Panc1 (cell line): Measurements from ENCODE around the gene MDH1. TPM values are rescaled to one million over a fixed set of nuclear protein-coding genes. Genes with fewer than 3 reads are reported as not detected.

Experiments used
- ATAC-seq: fragments of 200-7000 bp; cut with Tn5 transposase; 2 replicates; pipeline ENCODE4 v1.9.1; 2020; ENCODE audit warnings: mild to moderate bottlenecking, moderate library complexity
- BruUV-seq: library from RNA; stranded (reverse); fragments of 400-500 nt; replicated peaks from 2 replicates; lab custom pipeline; 2021; lab: Mats Ljungman, UMichigan
- CTCF ChIA-PET: fragments of 300-600 bp; sonication (Branson Sonifier 250); formaldehyde crosslinking; loops from one replicate; lab custom pipeline; 2022; ENCODE audit warnings: antibody characterized with exemption; lab: Charles Lee
- POLR2A ChIA-PET: fragments of 300-600 bp; sonication (Branson Sonifier 250); formaldehyde crosslinking; loops from one replicate; lab custom pipeline; 2022; ENCODE audit warnings: antibody characterized with exemption; lab: Charles Lee
- DNase-seq: peaks from one replicate; pipeline ENCODE4 v3.0.0-alpha.2; 2010; ENCODE audit warnings: low read depth, low spot score
- H3K27ac ChIP-seq: 2 replicates; pipeline ENCODE4 v1.5.1; 2011; ENCODE audit warnings: mild to moderate bottlenecking, low read length, inconsistent platforms
- H3K27me3 ChIP-seq: fragments of 200-500 bp; sonication (Bioruptor generic); 2 replicates; pipeline ENCODE4 v1.6.0; 2014; ENCODE audit warnings: low read length, inconsistent platforms; ENCODE audit not compliant: control insufficient read depth, insufficient read depth
- H3K36me3 ChIP-seq: fragments of 200-500 bp; sonication (Bioruptor generic); 2 replicates; pipeline ENCODE4 v1.5.1; 2014; ENCODE audit warnings: inconsistent platforms, mild to moderate bottlenecking, low read length, moderate library complexity; ENCODE audit not compliant: control insufficient read depth, insufficient read depth
- H3K4me1 ChIP-seq: 2 replicates; pipeline ENCODE4 v1.5.1; 2011; ENCODE audit warnings: inconsistent platforms, mild to moderate bottlenecking, low read length, moderate library complexity; ENCODE audit not compliant: control insufficient read depth, insufficient read depth
- H3K4me3 ChIP-seq, 2 experiments: 2 replicates each; pipeline ENCODE4 v1.5.1; 2011 to 2012; ENCODE audit warnings: low read depth in 2 of 2, low read length in 2 of 2, mild to moderate bottlenecking in 2 of 2, inconsistent platforms in 1 of 2, moderate library complexity in 1 of 2
- H3K9me3 ChIP-seq: fragments of 200-500 bp; sonication (Bioruptor generic); 2 replicates; pipeline ENCODE4 v1.5.1; 2014; ENCODE audit warnings: low read depth, mild to moderate bottlenecking, inconsistent platforms, low read length, moderate library complexity; ENCODE audit not compliant: control insufficient read depth, insufficient read depth
- POLR2AphosphoS5 ChIP-seq: IDR thresholded peaks from 2 replicates; pipeline ENCODE4 v1.6.1; 2012; ENCODE audit warnings: mild to moderate bottlenecking, low read depth, low read length, moderate library complexity
- SIN3A ChIP-seq: IDR thresholded peaks from 2 replicates; pipeline ENCODE4 v1.6.1; 2012; ENCODE audit warnings: low read depth, mild to moderate bottlenecking, low read length, moderate library complexity, borderline replicate concordance; ENCODE audit not compliant: insufficient read depth
- TCF7L2 ChIP-seq: IDR thresholded peaks from 2 replicates; pipeline ENCODE4 v1.6.1; 2011; ENCODE audit warnings: mild to moderate bottlenecking, low read depth, low read length, inconsistent platforms
- in situ Hi-C: cut with HindIII; loops from 2 replicates; pipeline ENCODE4 v1.10.0; 2016; ENCODE audit warnings: low sequenced_read_pairs, low pct_unique_long_range_greater_than_20kb
- intact Hi-C: fragments of 100-400 bp; cut with micrococcal nuclease; formaldehyde crosslinking; loops from one replicate; pipeline ENCODE4 v1.10.0; 2022; ENCODE audit not compliant: unreplicated experiment
- total RNA-seq: library from RNA; stranded (reverse); gene quantifications from one replicate; pipeline ENCODE4 v1.2.1, GENCODE V29; 2021; ENCODE audit not compliant: unreplicated experiment
- TF ChIP-seq, protein P1 (sequence below), 2 experiments: IDR thresholded peaks; 2 replicates each; pipeline ENCODE4 v1.6.1; 2011 to 2012; ENCODE audit warnings: low read depth in 2 of 2, control low read depth in 1 of 2, low read length in 1 of 2, mild to moderate bottlenecking in 1 of 2, moderate library complexity in 1 of 2; ENCODE audit not compliant: insufficient read depth in 1 of 2
- TF ChIP-seq, protein P2 (sequence below): fragments of 450-650 bp; IDR thresholded peaks from 2 replicates; pipeline ENCODE4 v1.5.1; 2017; ENCODE audit warnings: mild to moderate bottlenecking

MDH1 gene
- total RNA-seq, 1 experiment from 2014 or later: 200 TPM

DNA sequence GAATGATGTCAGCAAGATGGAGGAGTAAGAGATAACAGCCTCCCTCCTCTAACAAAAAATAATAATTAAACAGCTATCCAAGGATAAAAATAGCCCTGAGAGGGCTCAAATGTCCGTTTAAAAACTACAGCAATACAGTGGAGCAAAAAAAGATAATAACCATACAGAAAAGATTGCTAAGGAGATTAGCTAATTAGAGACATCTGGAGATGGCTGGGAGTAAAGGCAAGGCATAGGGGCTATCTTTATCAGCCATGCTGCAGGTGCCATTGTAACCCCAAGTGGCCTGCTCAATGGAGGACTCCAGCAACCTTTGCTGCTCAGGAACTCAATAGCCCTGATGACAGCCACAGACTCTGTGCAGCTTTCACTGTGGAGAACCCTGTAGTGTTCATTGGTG lies 42.7 kb downstream of the MDH1 start:
- H3K27ac ChIP-seq: no peak overlapping the region
- no peak for ATAC-seq

DNA sequence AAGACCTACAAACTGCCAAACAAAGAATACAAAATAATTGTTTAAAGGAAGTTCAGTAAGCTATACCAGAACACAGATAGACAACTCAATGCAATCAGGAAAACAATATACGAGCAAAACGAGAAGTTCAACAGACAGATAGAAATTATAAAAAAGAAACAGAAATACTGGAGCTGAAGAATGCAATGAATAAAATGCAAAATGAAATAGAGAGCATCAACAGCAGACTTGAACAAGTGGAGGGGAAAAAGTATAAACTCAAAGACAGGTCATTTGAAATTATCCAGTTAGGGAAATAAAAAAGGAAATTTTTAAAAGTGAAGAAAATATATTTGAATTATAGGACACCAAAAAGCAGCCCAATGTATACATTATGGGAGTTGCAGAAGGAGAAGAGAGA lies 43.6 kb downstream of the MDH1 start:
- Histone ChIP-seq H3K4me1 (no peaks in the 10 kb centered on the region), H3K36me3 (no peaks in the 10 kb centered on the region), H3K9me3 (no peaks in the 10 kb centered on the region), H3K27ac (no peak overlapping the region), H3K4me3 (no peak overlapping the region), H3K27me3 (no peaks in the 10 kb centered on the region)
- ATAC-seq (no peak), DNase-seq (no peak)
- intact Hi-C loops: no loop called here
- ChIA-PET CTCF (no interaction called here), POLR2A (no interaction called here)
- in situ Hi-C loops: no loop called here
- no TSS peak for BruUV-seq
- TF ChIP-seq, protein P1, sequence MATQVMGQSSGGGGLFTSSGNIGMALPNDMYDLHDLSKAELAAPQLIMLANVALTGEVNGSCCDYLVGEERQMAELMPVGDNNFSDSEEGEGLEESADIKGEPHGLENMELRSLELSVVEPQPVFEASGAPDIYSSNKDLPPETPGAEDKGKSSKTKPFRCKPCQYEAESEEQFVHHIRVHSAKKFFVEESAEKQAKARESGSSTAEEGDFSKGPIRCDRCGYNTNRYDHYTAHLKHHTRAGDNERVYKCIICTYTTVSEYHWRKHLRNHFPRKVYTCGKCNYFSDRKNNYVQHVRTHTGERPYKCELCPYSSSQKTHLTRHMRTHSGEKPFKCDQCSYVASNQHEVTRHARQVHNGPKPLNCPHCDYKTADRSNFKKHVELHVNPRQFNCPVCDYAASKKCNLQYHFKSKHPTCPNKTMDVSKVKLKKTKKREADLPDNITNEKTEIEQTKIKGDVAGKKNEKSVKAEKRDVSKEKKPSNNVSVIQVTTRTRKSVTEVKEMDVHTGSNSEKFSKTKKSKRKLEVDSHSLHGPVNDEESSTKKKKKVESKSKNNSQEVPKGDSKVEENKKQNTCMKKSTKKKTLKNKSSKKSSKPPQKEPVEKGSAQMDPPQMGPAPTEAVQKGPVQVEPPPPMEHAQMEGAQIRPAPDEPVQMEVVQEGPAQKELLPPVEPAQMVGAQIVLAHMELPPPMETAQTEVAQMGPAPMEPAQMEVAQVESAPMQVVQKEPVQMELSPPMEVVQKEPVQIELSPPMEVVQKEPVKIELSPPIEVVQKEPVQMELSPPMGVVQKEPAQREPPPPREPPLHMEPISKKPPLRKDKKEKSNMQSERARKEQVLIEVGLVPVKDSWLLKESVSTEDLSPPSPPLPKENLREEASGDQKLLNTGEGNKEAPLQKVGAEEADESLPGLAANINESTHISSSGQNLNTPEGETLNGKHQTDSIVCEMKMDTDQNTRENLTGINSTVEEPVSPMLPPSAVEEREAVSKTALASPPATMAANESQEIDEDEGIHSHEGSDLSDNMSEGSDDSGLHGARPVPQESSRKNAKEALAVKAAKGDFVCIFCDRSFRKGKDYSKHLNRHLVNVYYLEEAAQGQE (IDR thresholded peaks at IDR 0.05; ENCODE audit: insufficient read depth in 1 of 2, low read depth in 2 of 2, low read length in 1 of 2): no peak
- TF ChIP-seq SIN3A (no peak), TCF7L2 (no peak), POLR2AphosphoS5 (no peak)
- TF ChIP-seq, protein P2, sequence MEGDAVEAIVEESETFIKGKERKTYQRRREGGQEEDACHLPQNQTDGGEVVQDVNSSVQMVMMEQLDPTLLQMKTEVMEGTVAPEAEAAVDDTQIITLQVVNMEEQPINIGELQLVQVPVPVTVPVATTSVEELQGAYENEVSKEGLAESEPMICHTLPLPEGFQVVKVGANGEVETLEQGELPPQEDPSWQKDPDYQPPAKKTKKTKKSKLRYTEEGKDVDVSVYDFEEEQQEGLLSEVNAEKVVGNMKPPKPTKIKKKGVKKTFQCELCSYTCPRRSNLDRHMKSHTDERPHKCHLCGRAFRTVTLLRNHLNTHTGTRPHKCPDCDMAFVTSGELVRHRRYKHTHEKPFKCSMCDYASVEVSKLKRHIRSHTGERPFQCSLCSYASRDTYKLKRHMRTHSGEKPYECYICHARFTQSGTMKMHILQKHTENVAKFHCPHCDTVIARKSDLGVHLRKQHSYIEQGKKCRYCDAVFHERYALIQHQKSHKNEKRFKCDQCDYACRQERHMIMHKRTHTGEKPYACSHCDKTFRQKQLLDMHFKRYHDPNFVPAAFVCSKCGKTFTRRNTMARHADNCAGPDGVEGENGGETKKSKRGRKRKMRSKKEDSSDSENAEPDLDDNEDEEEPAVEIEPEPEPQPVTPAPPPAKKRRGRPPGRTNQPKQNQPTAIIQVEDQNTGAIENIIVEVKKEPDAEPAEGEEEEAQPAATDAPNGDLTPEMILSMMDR: no peak

More for the DNA sequence above, 42.7 kb downstream of the MDH1 start:
- ChIA-PET POLR2A (no interaction called here), CTCF (no interaction called here)
- TF ChIP-seq, protein P2: no peak
- no peak for TF ChIP-seq TCF7L2
- no peak for TF ChIP-seq POLR2AphosphoS5
- no peak for TF ChIP-seq SIN3A
- TF ChIP-seq, protein P1 (IDR thresholded peaks at IDR 0.05; ENCODE audit: insufficient read depth in 1 of 2, low read depth in 2 of 2, low read length in 1 of 2): no peak
- no peaks in the 10 kb centered on the region for H3K4me1 ChIP-seq
- no peaks in the 10 kb centered on the region for H3K27me3 ChIP-seq
- intact Hi-C loops: no loop called here
- DNase-seq: no peak
- in situ Hi-C loops: no loop called here
- BruUV-seq: no TSS peak
- no peaks in the 10 kb centered on the region for H3K36me3 ChIP-seq
- no peaks in the 10 kb centered on the region for H3K9me3 ChIP-seq
- no peak overlapping the region for H3K4me3 ChIP-seq
